Measurements from ENCODE around the gene POLR2E.

The POLR2E gene

GRCh38 chr19:1098177-1099051, 3.2 kb upstream of the POLR2E start:
- DNase-seq (ENCODE audit: low read depth in 2 of 2, low spot score in 1 of 2): no peak

DNA sequence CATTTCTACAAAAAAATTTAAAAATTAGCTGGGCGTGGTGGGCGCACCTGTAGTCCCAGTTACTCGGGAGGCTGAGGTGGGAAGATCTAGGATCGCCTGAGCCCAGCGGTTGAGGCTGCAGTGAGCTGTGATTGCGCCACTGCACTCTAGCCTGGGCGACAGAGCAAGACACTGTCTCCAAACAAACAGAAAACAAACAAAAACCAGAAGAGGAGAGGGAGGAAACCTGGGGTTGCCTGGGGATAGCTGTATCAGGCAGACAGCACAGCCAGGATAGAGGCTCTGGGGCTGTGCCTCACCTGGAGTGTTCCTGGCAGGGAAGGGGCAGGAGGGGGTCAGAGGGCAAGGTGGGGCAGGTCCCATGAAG, 2.6 kb upstream of the POLR2E start:
- no peak for DNase-seq (ENCODE audit: low read depth in 2 of 2, low spot score in 1 of 2)

GRCh38 chr19:1094655-1094977, 559 bp downstream of the POLR2E start:
- DNase-seq (ENCODE audit: low read depth in 2 of 2, low spot score in 1 of 2): no peak

DNA sequence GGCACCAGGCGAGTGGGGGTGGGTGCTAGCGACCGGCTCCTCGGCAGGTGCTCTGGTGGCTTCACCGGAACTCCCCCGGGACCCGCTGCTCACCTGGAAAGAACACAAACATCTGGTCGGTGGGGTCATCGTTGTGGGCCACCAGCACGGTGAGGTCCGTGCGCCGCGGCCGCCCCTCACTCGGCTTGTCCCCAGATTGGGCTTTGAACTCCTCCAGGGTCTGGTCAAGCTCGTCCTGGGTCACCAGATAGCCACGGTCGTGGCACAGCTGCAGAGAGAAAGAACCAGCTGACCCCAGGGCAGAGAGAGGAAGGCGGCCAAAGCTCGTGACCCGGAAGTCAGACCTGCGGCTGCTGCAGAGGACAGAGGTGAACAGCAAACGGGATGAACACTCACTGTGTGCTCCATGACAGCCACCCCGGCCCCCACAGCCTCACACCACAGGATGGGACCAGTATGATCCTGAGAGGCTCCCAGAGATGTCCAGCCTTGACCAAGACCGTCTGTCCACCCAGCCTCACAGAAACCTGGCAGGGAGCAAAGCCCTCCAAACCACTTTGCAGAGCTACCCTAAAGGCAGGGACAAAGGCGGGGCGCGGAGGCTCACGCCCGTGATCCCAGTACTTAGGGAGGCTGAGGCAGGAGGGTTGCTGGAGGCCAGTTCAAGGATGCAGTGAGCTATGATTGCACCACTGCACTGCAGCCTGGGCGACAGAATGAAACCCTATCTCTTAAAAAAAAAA, 1.2 kb downstream of the POLR2E start:
- DNase-seq (ENCODE audit: low read depth in 2 of 2, low spot score in 1 of 2): no peak

GRCh38 chr19:1093330-1093729, 1.8 kb downstream of the POLR2E start:
- no peak for DNase-seq (ENCODE audit: low read depth in 2 of 2, low spot score in 1 of 2)

GRCh38 chr19:1091544-1092175, 3.5 kb downstream of the POLR2E start:
- DNase-seq (ENCODE audit: low read depth in 2 of 2, low spot score in 1 of 2): no peak

- no peak for DNase-seq (ENCODE audit: low read depth in 2 of 2, low spot score in 1 of 2)
Observed at GRCh38 chr19:1090731-1091543, 4.2 kb downstream of the POLR2E start.

GRCh38 chr19:1089891-1090290, 5.3 kb downstream of the POLR2E start:
- DNase-seq (ENCODE audit: low read depth in 2 of 2, low spot score in 1 of 2): no peak

DNA sequence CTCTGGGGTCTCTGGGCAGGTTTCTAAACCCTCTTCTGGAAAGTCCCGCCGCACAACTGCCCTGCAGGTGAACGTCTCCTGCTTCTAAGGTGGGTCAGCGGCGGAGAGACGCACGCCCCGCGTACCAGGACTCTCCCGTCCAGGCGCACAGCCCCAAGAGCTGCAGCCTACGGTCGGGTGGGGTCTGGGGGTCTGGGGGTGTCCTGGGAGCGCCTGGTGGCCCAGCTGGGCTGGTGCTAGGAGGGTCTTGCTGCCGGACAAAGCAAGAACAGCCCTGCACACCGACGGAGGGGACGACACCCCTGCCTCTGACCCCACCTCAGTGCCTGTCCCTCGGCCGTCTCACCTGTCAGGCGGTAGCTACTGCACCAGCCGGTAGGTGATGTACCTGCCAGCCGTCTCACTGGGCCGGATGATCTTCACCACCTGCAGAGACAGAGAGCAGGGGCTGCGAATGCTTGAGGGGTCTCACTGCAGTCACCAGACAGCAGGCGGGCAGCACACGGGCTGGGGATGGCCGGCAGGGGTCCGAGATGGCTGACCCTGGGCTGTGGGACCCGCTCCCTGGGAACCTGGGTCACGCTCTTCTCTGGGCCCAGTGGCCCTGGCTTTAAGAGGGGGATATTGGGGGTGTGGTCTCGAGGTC, 5.9 kb downstream of the POLR2E start:
- no peak for DNase-seq (ENCODE audit: low read depth in 2 of 2, low spot score in 1 of 2)

GRCh38 chr19:1088416-1089010, 6.7 kb downstream of the POLR2E start:
- no peak for DNase-seq (ENCODE audit: low read depth in 2 of 2, low spot score in 1 of 2)

- DNase-seq (ENCODE audit: low read depth in 2 of 2, low spot score in 1 of 2): no peak
Observed at GRCh38 chr19:1087813-1088415, 7.3 kb downstream of the POLR2E start.

DNA sequence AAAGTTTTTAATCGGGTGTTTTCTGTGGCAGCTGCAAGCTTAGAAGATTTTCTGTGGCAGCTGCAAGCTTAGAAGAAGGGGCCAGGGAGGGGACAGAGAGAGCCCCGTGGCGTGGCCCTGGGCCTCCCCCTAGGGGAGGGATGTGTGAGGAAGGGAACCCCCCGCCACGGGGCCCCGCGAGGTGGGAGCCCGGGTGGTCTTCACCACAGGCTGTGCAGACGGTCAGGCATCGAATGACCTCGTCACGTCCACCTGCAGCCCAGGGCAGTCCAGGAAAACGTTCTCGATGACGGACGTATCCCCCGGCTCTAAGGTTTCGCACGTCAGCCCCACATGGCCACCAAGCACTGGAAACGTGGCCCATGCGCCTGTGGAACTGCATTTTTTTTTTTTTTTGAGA, 8.6 kb downstream of the POLR2E start:
- no peak for DNase-seq (ENCODE audit: low read depth in 2 of 2, low spot score in 1 of 2)

DNA sequence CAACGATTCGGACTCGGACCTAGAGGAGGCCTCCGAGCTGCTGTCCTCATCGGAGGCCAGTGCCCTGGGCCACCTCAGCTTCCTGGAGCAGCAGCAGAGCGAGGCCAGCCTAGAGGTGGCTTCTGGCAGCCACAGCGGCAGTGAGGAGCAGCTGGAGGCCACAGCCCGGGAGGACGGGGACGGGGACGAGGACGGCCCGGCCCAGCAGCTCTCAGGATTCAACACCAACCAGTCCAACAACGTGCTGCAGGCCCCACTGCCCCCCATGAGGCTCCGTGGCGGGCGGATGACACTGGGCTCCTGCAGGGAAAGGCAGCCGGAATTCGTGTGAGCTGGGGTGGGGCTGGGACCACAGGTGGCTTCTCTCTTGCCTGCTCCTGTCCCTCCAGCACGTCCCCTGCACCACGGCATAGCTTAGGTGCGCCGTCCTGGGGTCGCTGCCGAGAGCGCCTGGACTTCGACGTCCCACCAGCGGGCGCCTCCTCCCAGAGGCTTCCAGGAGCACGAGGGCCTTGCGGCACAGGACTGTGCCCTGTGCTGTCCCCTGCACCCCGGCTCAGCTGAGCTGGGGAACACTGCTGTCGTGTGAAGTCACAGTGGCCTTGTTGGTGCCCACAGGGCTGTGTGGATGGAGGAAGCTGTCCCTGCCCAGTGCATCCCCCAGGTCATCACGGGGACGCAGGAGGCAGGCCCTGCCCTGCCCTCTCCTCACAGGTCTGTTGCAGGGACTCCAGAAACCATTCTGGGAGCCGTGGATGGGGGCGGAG, 9.3 kb downstream of the POLR2E start:
- no peak for DNase-seq (ENCODE audit: low read depth in 2 of 2, low spot score in 1 of 2)

GRCh38 chr19:1085053-1085658, 10.0 kb downstream of the POLR2E start:
- DNase-seq (ENCODE audit: low read depth in 2 of 2, low spot score in 1 of 2): no peak

GRCh38 chr19:1084024-1084868, 10.9 kb downstream of the POLR2E start:
- no peak for DNase-seq (ENCODE audit: low read depth in 2 of 2, low spot score in 1 of 2)

- no peak for DNase-seq (ENCODE audit: low read depth in 2 of 2, low spot score in 1 of 2)
Observed at GRCh38 chr19:1082928-1083816, 12.0 kb downstream of the POLR2E start.

All from stimulated activated CD8-positive, alpha-beta memory T cell treated with anti-CD3 and anti-CD28 coated beads, Interleukin-4, amount 100 ng/mL, for 1 hour (primary cell).